CD4-positive, alpha-beta T cell treated with Interleukin-10 for 1 hour (primary cell): ENCODE measurements around the gene ZNF581.

Experiments
- DNase-seq: peaks from one replicate; pipeline ENCODE4 v3.0.0-alpha.2; 2020

Gene ZNF581

GRCh38 chr19:55668603-55669348 lies 25.3 kb downstream of the ZNF581 start:
- no peak for DNase-seq

- no peak for DNase-seq
Observed at GRCh38 chr19:55669418-55670279, 26.2 kb downstream of the ZNF581 start.

DNA sequence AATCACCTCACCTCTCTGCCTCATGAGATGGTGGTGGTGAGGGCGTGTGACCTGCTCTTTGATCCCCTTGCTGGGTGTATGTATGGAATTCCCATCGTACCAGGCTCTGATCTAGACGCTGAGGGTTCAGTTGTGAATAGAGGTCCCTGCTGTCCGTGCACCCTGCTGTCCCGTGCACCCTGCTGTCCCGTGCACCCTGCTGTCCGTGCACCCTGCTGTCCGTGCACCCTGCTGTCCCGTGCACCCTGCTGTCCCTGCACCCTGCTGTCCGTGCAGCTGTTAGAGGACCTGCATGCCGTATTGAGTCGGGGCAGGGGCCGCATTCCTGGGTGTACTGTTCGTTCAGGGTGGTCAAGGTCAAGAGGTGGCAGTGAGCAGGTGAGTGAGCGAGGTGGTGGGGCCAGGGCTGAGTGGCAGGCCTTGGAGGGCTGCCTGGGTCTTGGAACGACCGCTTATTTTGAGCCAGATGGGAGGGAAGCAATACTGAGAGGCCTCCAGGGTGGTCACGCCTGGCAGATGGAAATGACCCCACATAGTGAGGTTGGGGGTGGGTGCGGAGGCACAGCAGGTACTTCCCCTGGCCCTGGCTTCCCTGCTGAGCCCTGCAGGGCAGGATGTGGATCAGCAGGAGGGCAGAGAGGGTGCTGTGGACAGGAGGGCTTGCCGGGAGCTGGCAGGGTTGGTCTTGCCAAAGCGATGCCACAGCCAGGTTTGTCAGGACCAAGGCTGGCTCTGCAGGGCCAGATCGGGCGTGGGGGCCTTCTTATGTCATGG lies 27.0 kb downstream of the ZNF581 start:
- DNase-seq, result no peak

DNA sequence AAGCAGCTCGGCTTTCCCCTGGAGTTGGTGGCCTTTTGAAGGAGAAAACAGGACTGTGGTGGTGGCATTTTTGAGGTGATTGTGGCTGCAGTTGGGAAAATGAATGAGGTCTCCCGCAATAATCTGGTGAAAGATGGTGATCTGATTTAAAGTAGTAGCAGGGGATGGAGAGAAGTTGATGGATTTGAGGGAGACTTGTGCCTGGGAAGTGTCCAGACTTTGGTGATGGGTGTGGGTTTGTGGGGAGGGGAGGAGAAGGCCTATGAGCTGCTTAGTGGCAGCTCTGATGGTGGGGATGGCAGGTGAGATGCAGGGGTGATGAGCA lies 27.6 kb downstream of the ZNF581 start:
- DNase-seq, result no peak

GRCh38 chr19:55672418-55672817 lies 29.0 kb downstream of the ZNF581 start:
- no peak for DNase-seq

DNA sequence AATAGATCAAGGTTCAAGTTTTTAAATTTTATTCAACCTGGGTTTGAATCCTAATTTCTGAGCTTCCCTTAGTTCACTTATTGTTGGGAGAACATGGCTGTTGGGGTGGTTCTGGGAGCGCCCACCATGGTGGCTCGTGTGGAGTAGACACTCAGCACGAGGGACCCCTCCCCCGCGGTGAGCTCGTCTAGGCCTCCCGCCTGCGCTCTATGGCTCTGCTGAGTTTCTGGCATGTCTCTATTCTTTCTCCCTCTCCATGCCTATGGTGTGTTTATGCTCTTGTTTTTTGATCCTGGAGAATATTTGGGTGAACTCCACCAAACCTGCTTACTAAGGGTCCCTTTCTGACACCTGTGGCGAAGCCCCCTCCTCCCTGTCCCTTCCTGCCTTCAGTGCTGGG lies 30.0 kb downstream of the ZNF581 start:
- DNase-seq, result no peak

DNA sequence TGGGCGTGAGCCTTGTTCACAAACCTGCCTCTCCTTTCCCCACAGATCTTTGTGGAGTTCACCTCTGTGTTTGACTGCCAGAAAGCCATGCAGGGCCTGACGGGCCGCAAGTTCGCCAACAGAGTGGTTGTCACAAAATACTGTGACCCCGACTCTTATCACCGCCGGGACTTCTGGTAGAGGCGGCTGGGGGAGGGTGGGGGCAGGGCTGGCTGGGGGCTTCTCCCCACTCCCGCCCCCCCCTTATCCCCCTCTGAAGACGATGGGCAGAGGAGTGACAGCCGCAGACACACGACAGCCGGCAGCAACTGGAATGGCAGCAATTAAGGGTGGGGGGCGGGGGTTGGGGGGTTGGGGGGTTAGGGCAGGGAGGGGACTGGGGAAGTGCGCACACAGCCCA lies 30.4 kb downstream of the ZNF581 start:
- no peak for DNase-seq

GRCh38 chr19:55674459-55674840 lies 31.0 kb downstream of the ZNF581 start:
- no peak for DNase-seq

GRCh38 chr19:55674841-55675660 lies 31.6 kb downstream of the ZNF581 start, which contains the start of gene EPN1:
Gene EPN1, plus strand, starts transcription at chr19:55675226. Its CDS starts 3,402 bp downstream, at chr19:55678628.
- DNase-seq, result peak; percentile 98

DNA sequence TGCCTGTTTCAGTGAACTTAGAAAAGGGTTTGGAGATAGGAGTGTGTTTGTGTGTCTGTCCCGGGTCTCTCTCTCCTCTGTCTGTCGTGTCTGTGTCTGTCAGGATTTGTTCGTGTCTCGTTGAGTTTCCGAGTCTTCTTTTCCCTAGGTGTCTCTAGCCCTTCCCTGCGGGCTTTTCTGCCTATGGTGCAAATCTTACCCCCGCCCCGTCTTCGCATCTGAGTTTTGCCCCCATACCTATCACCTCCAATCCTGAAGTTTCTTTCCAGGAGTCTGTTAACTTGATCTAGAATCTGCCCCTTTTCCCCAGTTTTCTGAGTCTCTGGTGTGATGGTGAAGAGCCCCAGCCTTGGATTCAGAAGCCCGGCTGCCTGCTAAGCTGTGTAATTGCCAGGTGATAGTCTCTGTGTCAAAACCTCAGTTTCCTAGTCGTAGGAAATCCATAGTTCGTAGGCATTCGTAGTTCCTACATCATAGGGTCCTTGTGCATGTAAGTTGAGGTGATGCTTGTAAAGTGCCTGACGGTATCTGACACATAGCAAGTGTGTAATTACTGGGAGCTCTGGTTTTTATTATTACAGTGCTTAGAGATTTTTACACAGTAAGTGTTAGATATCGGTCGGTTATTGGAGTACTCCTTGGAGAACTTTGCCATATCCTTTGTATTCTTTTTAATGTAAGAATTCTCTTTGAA lies 32.4 kb downstream of the ZNF581 start:
- DNase-seq, result no peak

- DNase-seq, result no peak
Observed at GRCh38 chr19:55676383-55676782, 32.9 kb downstream of the ZNF581 start.

- DNase-seq, result no peak
Observed at GRCh38 chr19:55676889-55677505, 33.5 kb downstream of the ZNF581 start.

GRCh38 chr19:55677572-55678028 lies 34.2 kb downstream of the ZNF581 start:
- DNase-seq, result no peak

GRCh38 chr19:55678121-55678671 lies 34.7 kb downstream of the ZNF581 start:
- peak; percentile 32 for DNase-seq

DNA sequence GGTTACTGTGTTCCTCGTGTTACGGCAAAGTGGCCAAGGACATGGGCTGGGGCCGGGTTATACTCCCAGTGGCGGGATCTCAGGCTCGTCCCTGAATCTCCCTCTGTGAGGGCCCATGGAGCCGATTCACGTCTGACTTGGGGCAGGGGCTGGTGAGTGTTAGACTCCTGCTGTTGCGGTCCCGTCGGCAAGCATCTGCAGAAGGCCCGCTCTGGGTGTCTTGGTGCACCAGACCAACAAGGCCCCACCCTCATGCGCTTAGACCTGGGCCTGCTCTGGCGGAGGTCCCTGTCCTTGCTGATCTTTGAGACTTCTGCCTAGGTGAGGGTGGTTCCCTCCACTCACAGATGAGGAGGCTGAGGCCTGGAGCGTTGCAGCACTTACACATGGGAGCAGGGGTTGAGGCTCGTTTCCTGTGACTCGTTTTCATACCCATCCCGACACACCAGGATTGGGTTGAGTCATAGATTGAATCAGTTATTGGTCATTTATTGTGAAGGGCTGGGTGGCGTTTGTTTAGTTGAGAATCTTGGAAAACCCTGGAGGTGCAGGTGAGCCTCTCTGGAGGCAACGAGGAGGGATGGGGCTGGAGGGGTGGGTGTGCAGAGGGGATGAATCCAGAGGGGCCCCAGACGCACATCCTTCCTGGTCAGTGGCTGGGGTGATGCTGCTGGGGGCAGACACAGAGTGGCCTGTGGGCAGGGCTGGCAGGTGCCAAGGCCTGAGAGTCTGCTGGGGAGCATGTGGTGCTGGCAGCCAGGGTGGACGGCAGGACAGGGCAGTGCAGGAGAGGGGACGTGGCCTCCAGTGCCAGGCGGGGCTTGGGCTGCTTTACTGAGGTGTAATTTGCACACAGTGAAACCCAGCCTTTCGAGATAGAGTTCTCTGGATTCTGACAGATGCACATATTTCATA lies 36.2 kb downstream of the ZNF581 start:
- no peak for DNase-seq

GRCh38 chr19:55680339-55681130 lies 37.1 kb downstream of the ZNF581 start:
- DNase-seq, result no peak

DNA sequence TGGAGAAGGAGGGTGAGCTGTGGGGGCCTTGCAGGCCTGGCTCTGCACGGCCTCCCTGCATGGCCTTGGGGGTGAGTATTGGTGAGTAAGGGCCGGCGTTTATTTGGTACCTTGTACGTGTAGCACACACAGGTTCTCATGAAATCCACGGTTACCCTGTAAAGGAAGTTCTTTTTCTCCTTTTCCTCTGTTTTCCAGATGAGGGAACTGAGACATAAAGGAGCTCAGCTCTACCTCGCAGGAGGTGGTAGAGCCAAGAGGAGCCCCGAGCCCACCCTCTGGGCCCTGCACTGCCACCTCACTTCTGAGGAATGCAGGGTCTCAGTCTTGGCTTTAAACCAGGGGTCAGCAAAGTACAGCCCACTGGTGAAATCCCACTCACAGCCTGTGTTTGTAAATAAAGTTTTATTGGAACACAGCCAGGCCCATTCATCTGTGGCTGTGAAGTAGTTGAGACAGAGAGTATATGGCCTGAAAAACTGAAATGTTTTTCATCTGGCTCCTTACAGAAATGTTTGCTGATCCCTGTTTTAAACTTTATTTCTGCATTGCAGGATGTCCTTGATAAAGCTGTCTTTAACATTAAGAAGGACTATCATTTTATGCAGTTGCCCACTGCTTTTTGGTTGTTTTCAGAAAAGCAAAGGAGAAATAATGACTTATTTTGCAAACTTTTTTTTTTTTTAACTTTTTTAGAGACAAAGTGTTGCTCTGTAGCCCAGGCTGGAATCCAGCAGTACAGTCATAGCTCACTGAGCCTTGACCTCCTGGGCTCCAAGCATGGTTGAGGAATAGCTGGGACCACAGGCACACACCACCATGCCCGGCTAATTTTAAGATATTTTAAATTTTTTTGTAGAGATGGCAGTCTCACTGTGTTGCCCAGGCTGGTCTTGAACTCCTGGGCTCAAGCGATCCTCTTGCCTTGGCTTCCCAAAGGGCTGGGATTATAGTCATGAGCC lies 38.0 kb downstream of the ZNF581 start:
- no peak for DNase-seq
